Smooth muscle cell of the brain vasculature (primary cell): ENCODE data around the gene FKBP2.

Experiments used
- DNase-seq: peaks from one replicate; pipeline ENCODE4 v3.0.0-alpha.2; 2012; ENCODE audit warnings: low read depth, low spot score

Gene FKBP2

GRCh38 chr11:64240435-64241240 is at the start of gene FKBP2:
Gene FKBP2, plus strand, starts transcription at chr11:64241095. Its CDS starts 1,293 bp downstream, at chr11:64242388.
- peak; percentile 94 for DNase-seq

- no peak for DNase-seq
Measured at GRCh38 chr11:64192434-64192833, 48.5 kb upstream of the FKBP2 start.

- DNase-seq = no peak
Measured at GRCh38 chr11:64196626-64197025, 44.3 kb upstream of the FKBP2 start.

GRCh38 chr11:64198511-64198910 is 42.4 kb upstream of the FKBP2 start:
- no peak for DNase-seq

DNA sequence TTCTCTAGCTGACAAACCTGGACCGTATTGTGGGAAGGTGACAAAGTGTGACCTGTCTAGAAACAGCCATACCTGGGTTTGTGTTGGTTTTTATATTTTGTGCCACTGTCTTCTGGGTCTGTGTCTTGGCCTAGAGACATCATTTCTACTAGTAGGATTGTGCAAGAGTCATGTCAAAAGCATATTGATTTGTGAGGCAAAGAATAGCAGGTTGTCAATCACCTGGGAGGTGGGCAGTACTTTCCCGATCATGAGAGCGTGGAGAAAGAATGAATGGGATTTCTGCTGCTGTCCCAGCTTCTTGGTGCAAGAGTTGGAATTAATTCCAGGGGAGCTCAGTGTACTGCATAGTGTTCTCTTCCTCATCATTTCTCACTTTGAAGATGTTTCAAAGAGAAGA is 39.4 kb upstream of the FKBP2 start:
- DNase-seq = no peak

DNA sequence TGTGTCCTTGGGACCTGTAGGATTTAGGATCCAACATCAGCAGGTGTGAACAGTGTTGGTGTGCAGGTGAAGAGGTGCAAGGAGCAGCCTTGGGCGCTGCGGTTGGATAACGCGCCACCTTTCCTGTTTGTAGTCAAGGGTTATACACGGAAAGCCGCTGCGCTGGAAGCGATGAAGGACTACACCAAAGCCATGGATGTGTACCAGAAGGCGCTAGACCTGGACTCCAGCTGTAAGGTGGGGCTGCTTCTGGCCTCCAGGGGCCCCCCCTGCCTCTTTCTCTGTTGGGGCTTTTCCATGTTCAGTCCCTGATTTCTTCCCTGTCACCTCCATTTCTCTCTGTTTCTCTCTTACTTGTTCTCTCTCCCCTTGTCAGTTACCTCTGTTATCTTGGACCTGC is 37.9 kb upstream of the FKBP2 start:
- DNase-seq = no peak

GRCh38 chr11:64203421-64204079 is 37.3 kb upstream of the FKBP2 start:
- DNase-seq = no peak

GRCh38 chr11:64204080-64204440 is 36.8 kb upstream of the FKBP2 start:
- no peak for DNase-seq

GRCh38 chr11:64204464-64204989 is 36.4 kb upstream of the FKBP2 start:
- peak; percentile 95 for DNase-seq

DNA sequence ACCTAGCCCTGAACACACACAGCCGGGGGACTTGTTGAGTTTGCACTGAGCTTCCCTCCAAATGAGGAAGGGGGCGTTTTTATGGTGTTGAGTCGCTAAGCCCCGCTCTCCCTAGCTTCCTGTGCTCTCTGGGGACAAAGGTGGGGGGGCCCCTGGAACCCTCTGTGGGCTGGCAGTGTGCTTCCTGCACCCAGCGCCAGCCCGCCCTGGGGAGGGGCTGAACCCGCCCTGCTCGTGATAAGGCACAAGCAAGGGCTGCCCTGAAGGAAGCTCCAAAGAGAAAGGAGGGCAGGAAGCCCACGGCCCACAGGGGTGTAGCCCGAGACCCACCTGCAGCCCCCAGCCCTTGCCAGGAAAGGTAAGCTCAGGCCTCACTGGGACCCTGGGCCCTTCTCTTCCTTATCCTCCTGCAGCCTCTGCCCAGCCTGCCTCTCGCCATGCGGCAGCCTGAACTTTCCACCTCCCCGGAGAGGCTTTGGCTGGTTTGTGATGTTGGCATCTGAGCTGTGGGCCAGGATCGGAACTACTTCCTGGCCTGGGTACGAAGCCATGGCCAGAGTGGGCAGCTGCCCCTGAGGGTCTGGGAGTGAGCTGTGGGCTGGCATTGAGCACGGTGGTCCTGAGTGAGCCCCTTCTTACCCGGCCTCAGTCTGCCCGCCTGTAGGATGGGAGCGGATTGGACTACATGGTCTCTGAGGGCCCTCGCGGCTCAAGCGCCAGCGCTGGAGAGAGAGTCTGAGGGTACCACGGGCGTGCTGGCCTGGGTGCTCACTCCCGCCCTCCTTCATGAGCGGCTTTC is 34.2 kb upstream of the FKBP2 start, which contains the start of gene FERMT3:
TSS of gene FERMT3 (plus strand) at position 265 of the 799 bp plus-strand sequence. CDS start 644 bp downstream, outside the sequence.
- DNase-seq = no peak

GRCh38 chr11:64207256-64208085 is 33.4 kb upstream of the FKBP2 start:
- peak; percentile 24 for DNase-seq

- no peak for DNase-seq
Measured at GRCh38 chr11:64208086-64208795, 32.7 kb upstream of the FKBP2 start.

DNA sequence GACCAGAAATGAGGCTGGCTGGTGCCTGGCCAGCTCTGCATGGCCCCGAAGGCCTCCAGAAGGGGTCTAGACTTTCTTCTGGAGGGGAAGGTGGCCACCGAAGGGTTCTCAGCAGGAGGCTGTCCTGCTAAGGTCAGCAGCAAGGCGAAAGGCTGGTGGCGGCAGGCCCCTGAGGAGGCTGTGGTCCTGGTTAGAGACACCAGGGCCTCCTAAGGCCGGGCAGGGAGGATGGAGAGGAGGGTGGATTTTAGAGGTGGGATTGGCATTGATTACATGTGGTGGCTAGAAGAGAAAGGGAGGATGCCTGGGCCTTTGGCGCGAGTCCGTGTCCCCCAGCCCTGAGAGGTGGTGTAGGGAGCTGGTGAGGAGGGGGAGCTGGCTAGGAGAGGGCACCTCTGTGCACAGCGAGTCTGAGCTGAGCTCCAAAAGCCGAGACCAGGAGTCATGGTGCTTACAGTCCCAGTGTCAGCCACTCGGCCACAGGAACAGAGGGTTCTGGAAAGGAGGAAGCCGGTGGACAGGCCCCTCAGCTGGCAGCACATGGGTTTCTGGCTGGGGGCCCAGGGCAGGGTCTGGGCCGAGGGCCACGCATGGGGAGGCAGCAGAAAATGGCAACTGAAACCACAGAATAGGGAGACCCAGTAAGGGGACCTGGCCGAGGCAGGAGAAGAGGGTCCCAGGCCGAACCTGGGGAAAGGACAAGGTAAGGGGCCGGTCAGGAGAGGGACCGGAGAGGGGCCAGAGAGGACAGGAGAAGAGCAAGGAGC is 31.9 kb upstream of the FKBP2 start:
- no peak for DNase-seq

- DNase-seq = no peak
Measured at GRCh38 chr11:64209563-64209843, 31.4 kb upstream of the FKBP2 start.

GRCh38 chr11:64210301-64211020 is 30.4 kb upstream of the FKBP2 start:
- DNase-seq = no peak

GRCh38 chr11:64211181-64211872 is 29.6 kb upstream of the FKBP2 start:
- DNase-seq = no peak

DNA sequence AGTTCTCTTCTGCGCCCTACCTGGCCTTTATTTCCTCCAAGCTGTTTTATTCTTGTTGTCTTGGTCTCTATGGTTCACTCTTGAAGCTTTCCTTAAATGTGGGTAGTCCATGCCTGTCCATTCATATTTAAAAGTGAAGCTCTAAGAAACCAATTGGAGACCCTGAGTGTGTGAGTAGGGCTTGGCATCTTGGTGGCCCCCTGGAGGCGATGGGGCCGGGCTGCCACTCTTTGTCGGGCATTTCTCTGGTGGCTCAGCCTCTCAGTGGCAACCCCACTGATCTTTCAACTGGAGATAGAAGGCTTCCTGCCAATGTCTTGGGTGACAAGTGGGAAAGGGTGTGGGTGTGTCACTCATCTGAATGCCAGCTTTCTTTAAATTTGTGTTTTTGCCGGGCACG is 24.0 kb upstream of the FKBP2 start:
- no peak for DNase-seq

- no peak for DNase-seq
Measured at GRCh38 chr11:64218628-64219353, 22.1 kb upstream of the FKBP2 start.
